PC-9 (cell line): ENCODE measurements around the gene TP53I3. TPM values are rescaled to one million over a fixed set of nuclear protein-coding genes. Genes with fewer than 3 reads are reported as not detected.

Experiments
- BruUV-seq: library from RNA; stranded (reverse); fragments of 400-500 nt; replicated peaks from 2 replicates; lab custom pipeline; 2021; lab: Mats Ljungman, UMichigan
- CTCF ChIA-PET: fragments of 300-600 bp; sonication (Branson Sonifier 250); formaldehyde crosslinking; loops from one replicate; lab custom pipeline; 2022; ENCODE audit warnings: antibody characterized with exemption; lab: Charles Lee
- POLR2A ChIA-PET: fragments of 300-600 bp; sonication (Branson Sonifier 250); formaldehyde crosslinking; loops from one replicate; lab custom pipeline; 2022; ENCODE audit warnings: antibody characterized with exemption; ENCODE audit not compliant: unreplicated experiment; lab: Charles Lee
- DNase-seq, 2 experiments: peaks; one replicate each; pipeline versions ENCODE4 v3.0.0 to v3.0.0-alpha.2; 2015 to 2022; ENCODE audit warnings: mixed read lengths in 1 of 2
- H2AFZ ChIP-seq: fragments of 200-600 bp; sonication (generic); 2 replicates; pipeline ENCODE4 v1.8.1; 2017; ENCODE audit warnings: antibody characterized with exemption
- H3F3A ChIP-seq: fragments of 200-600 bp; sonication (generic); 2 replicates; pipeline ENCODE4 v1.8.1; 2017; ENCODE audit warnings: antibody characterized with exemption, mild to moderate bottlenecking, low read depth; ENCODE audit not compliant: insufficient read depth
- H3K27ac ChIP-seq: fragments of 200-600 bp; sonication (generic); 2 replicates; pipeline ENCODE4 v1.6.1; 2016; ENCODE audit warnings: mixed run types
- H3K27me3 ChIP-seq: fragments of 200-600 bp; sonication (generic); 2 replicates; pipeline ENCODE4 v1.6.1; 2016; ENCODE audit warnings: low read depth, mixed run types; ENCODE audit not compliant: insufficient read depth
- H3K36me3 ChIP-seq: fragments of 200-600 bp; sonication (generic); 2 replicates; pipeline ENCODE4 v1.6.1; 2016; ENCODE audit warnings: low read depth, mixed run types
- H3K4me1 ChIP-seq: fragments of 200-600 bp; sonication (generic); replicated peaks from 2 replicates; pipeline ENCODE4 v1.6.1; 2016; ENCODE audit warnings: mixed run types; ENCODE audit not compliant: insufficient read depth
- H3K4me2 ChIP-seq: fragments of 200-600 bp; sonication (generic); 2 replicates; pipeline ENCODE4 v1.6.1; 2017; ENCODE audit warnings: mixed run types
- H3K4me3 ChIP-seq: fragments of 200-600 bp; sonication (generic); 2 replicates; pipeline ENCODE4 v1.6.1; 2016; ENCODE audit warnings: mixed run types
- H3K79me2 ChIP-seq: fragments of 200-600 bp; sonication (generic); 2 replicates; pipeline ENCODE4 v1.6.1; 2017; ENCODE audit warnings: low read depth, mixed run types
- H3K9me2 ChIP-seq: fragments of 200-600 bp; sonication (generic); 2 replicates; pipeline ENCODE4 v1.8.1; 2017; ENCODE audit warnings: mild to moderate bottlenecking; ENCODE audit not compliant: insufficient read depth
- H3K9me3 ChIP-seq: fragments of 200-600 bp; sonication (generic); 2 replicates; pipeline ENCODE4 v1.8.1; 2016; ENCODE audit warnings: low read depth; ENCODE audit not compliant: insufficient read depth
- H4K20me1 ChIP-seq: fragments of 200-600 bp; sonication (generic); 2 replicates; pipeline ENCODE4 v1.8.1; 2017; ENCODE audit not compliant: insufficient read depth
- CTCF ChIP-seq: fragments of 200-600 bp; sonication (generic); conservative IDR thresholded peaks from 2 replicates; pipeline ENCODE4 v1.6.1; 2017; ENCODE audit warnings: mixed run types, antibody characterized with exemption, mild to moderate bottlenecking, moderate library complexity
- EZH2 ChIP-seq: fragments of 200-600 bp; sonication (generic); IDR thresholded peaks from 2 replicates; pipeline ENCODE4 v1.8.0; 2017; ENCODE audit warnings: antibody characterized with exemption, low read depth
- intact Hi-C: fragments of 100-400 bp; cut with micrococcal nuclease; formaldehyde crosslinking; loops from one replicate; pipeline ENCODE4 v1.10.0; 2022; ENCODE audit not compliant: unreplicated experiment
- total RNA-seq: library from RNA; stranded (reverse); gene quantifications from 2 replicates; pipeline ENCODE4 v1.2.3, GENCODE V29; 2021

The TP53I3 gene
- total RNA-seq, 1 experiment from 2014 or later: 22.9 TPM

GRCh38 chr2:24040511-24040910 is 44.1 kb downstream of the TP53I3 start:
- no peaks in the 10 kb centered on the region for H4K20me1 ChIP-seq
- H3K4me1 ChIP-seq: no peaks in the 10 kb centered on the region
- peaks cover 7% of the 10 kb centered on the region for H3F3A ChIP-seq
- no peak for DNase-seq
- POLR2A ChIA-PET: no interaction called here
- TF ChIP-seq CTCF (no peak), EZH2 (no peak)
- H3K36me3 ChIP-seq: no peaks in the 10 kb centered on the region
- no peaks in the 10 kb centered on the region for H3K9me3 ChIP-seq
- BruUV-seq: no TSS peak
- 0 out of 2 replicates have a peak, but pooled peaks cover 3% of the 10 kb centered on the region for H3K79me2 ChIP-seq
- H3K4me3 ChIP-seq: no peak overlapping the region
- no peaks in the 10 kb centered on the region for H3K27me3 ChIP-seq
- H2AFZ ChIP-seq: no peak overlapping the region
- H3K9me2 ChIP-seq: no peaks in the 10 kb centered on the region
- no peak overlapping the region for H3K4me2 ChIP-seq
- no peak overlapping the region for H3K27ac ChIP-seq
- CTCF ChIA-PET: no interaction called here
- intact Hi-C loops: no loop called here

GRCh38 chr2:24038786-24039499 is 45.7 kb downstream of the TP53I3 start:
- Histone ChIP-seq H3K4me3 (no peak overlapping the region), H3K27me3 (no peaks in the 10 kb centered on the region), H3K4me2 (no peak overlapping the region), H2AFZ (no peak overlapping the region), H4K20me1 (no peaks in the 10 kb centered on the region), H3K79me2 (no peaks in the 10 kb centered on the region), H3K9me3 (no peaks in the 10 kb centered on the region), H3K36me3 (no peaks in the 10 kb centered on the region), H3K9me2 (no peaks in the 10 kb centered on the region), H3K4me1 (no peaks in the 10 kb centered on the region), H3F3A (no peaks in the 10 kb centered on the region), H3K27ac (no peak overlapping the region)
- ChIA-PET CTCF (no interaction called here), POLR2A (no interaction called here)
- no peak for TF ChIP-seq CTCF
- TF ChIP-seq EZH2: no peak
- BruUV-seq: no TSS peak
- intact Hi-C loops: no loop called here
- no peak for DNase-seq

Other genes starting within 250 kb of the TP53I3 start
- 12.6 and 12.8 TPM in 2 replicates for gene ATAD2B, start 157.7 kb downstream of the TP53I3 start, total RNA-seq
- 16.9 and 17.6 TPM in 2 replicates for gene UBXN2A, start 144.4 kb downstream of the TP53I3 start, total RNA-seq
- gene MFSD2B, start 74.7 kb downstream of the TP53I3 start, total RNA-seq: 0.78 and 1.1 TPM in 2 replicates
- 7.9 and 13.5 TPM in 2 replicates for gene WDCP, start 37.4 kb downstream of the TP53I3 start, total RNA-seq
- gene FKBP1B, start 35.1 kb downstream of the TP53I3 start, total RNA-seq: 4.5 and 4.6 TPM in 2 replicates
- gene SF3B6, start 8.5 kb downstream of the TP53I3 start, total RNA-seq: 106 and 123 TPM in 2 replicates
- 1.2 and 2.6 TPM in 2 replicates for gene PFN4, start 38.5 kb upstream of the TP53I3 start, total RNA-seq
- 16.8 and 20.7 TPM in 2 replicates for gene FAM228B, start 38.6 kb upstream of the TP53I3 start, total RNA-seq
- not detected in 2 replicates for gene FAM228A, start 90.2 kb upstream of the TP53I3 start, total RNA-seq